ENCODE measurements around the gene TNIK.

Gene TNIK

DNA sequence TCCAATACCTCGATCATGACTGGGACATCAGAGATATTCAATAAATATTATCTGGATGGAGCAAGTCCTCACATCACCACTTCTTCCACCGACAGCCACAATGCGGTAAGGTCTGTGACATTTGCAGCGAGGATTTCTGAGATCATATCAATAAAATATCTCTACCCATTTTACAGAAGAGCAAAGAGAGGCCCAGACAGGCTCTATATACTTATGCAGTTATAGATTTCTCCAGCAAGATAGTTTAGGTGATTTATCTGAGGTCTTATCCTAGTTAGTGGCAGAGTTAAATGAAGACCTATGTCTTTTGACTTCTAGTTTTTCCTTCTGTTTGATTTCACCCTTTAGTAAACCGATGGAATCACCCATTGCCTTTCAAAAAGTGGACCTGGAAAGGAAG is 81.6 kb downstream of the TNIK start:
- TF ChIP-seq, protein P1, sequence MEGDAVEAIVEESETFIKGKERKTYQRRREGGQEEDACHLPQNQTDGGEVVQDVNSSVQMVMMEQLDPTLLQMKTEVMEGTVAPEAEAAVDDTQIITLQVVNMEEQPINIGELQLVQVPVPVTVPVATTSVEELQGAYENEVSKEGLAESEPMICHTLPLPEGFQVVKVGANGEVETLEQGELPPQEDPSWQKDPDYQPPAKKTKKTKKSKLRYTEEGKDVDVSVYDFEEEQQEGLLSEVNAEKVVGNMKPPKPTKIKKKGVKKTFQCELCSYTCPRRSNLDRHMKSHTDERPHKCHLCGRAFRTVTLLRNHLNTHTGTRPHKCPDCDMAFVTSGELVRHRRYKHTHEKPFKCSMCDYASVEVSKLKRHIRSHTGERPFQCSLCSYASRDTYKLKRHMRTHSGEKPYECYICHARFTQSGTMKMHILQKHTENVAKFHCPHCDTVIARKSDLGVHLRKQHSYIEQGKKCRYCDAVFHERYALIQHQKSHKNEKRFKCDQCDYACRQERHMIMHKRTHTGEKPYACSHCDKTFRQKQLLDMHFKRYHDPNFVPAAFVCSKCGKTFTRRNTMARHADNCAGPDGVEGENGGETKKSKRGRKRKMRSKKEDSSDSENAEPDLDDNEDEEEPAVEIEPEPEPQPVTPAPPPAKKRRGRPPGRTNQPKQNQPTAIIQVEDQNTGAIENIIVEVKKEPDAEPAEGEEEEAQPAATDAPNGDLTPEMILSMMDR (IDR thresholded peaks at IDR 0.05; ENCODE audit: low read depth, low read length, poor library complexity, severe bottlenecking), result no peak
- TF ChIP-seq EZH2phosphoT487 (IDR thresholded peaks at IDR 0.05; ENCODE audit: borderline replicate concordance, low read length), result no peak
- Histone ChIP-seq H3K4me1 (ENCODE audit: control insufficient read depth, low read length) (no peaks in the 10 kb centered on the region), H3K4me2 (ENCODE audit: low read length) (no peak overlapping the region), H3K27me3 (ENCODE audit: control insufficient read depth, low read length) (no peaks in the 10 kb centered on the region), H3K9me2 (replicated peaks; ENCODE audit: control insufficient read depth, low read length) (no peaks in the 10 kb centered on the region), H3K36me3 (ENCODE audit: control insufficient read depth, low read length) (no peaks in the 10 kb centered on the region), H3K27ac (ENCODE audit: low read depth, low read length) (no peak overlapping the region), H3K79me2 (ENCODE audit: control insufficient read depth, low read length) (no peaks in the 10 kb centered on the region), H3K4me3 (ENCODE audit: low read length) (no peak overlapping the region), H4K20me1 (ENCODE audit: control insufficient read depth, insufficient read depth, low read depth, low read length) (no peaks in the 10 kb centered on the region), H3F3A (ENCODE audit: control insufficient read depth, insufficient read depth) (no peaks in the 10 kb centered on the region), H3K9me3 (ENCODE audit: control insufficient read depth, insufficient read depth, low read length) (no peaks in the 10 kb centered on the region)

DNA sequence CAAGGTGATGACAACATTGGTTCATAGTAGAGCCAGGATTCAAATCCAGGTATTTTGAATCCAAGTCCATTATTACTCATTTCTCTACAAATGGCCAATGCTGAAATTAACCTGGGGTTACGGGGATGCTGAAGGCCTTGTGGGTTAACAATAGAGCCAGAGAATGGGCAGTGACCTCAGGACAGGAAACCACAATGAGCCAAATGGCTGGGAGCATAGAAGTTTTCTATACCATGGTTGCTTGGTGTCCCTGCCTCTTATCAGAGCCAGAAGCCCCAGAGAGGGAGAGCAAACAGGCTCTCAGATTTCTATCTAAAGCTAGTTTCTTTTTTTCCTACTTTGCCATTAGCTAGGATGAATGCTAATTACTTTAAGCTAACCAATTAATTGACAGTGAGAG is 82.3 kb downstream of the TNIK start:
- no peaks in the 10 kb centered on the region for H3F3A ChIP-seq (ENCODE audit: control insufficient read depth, insufficient read depth)
- H3K36me3 ChIP-seq (ENCODE audit: control insufficient read depth, low read length), result no peaks in the 10 kb centered on the region
- H3K79me2 ChIP-seq (ENCODE audit: control insufficient read depth, low read length), result no peaks in the 10 kb centered on the region
- H3K27ac ChIP-seq (ENCODE audit: low read depth, low read length), result no peak overlapping the region
- TF ChIP-seq, protein P1 (IDR thresholded peaks at IDR 0.05; ENCODE audit: low read depth, low read length, poor library complexity, severe bottlenecking), result no peak
- no peak for TF ChIP-seq EZH2phosphoT487 (IDR thresholded peaks at IDR 0.05; ENCODE audit: borderline replicate concordance, low read length)
- no peak overlapping the region for H3K4me2 ChIP-seq (ENCODE audit: low read length)
- no peaks in the 10 kb centered on the region for H3K4me1 ChIP-seq (ENCODE audit: control insufficient read depth, low read length)
- H3K4me3 ChIP-seq (ENCODE audit: low read length), result no peak overlapping the region
- H3K27me3 ChIP-seq (ENCODE audit: control insufficient read depth, low read length), result no peaks in the 10 kb centered on the region
- H4K20me1 ChIP-seq (ENCODE audit: control insufficient read depth, insufficient read depth, low read depth, low read length), result no peaks in the 10 kb centered on the region
- no peaks in the 10 kb centered on the region for H3K9me3 ChIP-seq (ENCODE audit: control insufficient read depth, insufficient read depth, low read length)
- no peaks in the 10 kb centered on the region for H3K9me2 ChIP-seq (replicated peaks; ENCODE audit: control insufficient read depth, low read length)

- TF ChIP-seq EZH2phosphoT487 (IDR thresholded peaks at IDR 0.05; ENCODE audit: borderline replicate concordance, low read length), result no peak
- TF ChIP-seq, protein P1 (IDR thresholded peaks at IDR 0.05; ENCODE audit: low read depth, low read length, poor library complexity, severe bottlenecking), result no peak
- Histone ChIP-seq H3K27me3 (ENCODE audit: control insufficient read depth, low read length) (no peaks in the 10 kb centered on the region), H3K4me3 (ENCODE audit: low read length) (no peak overlapping the region), H4K20me1 (ENCODE audit: control insufficient read depth, insufficient read depth, low read depth, low read length) (no peaks in the 10 kb centered on the region), H3K4me2 (ENCODE audit: low read length) (no peak overlapping the region), H3F3A (ENCODE audit: control insufficient read depth, insufficient read depth) (no peaks in the 10 kb centered on the region), H3K79me2 (ENCODE audit: control insufficient read depth, low read length) (no peaks in the 10 kb centered on the region), H3K9me2 (replicated peaks; ENCODE audit: control insufficient read depth, low read length) (no peaks in the 10 kb centered on the region), H3K4me1 (ENCODE audit: control insufficient read depth, low read length) (no peaks in the 10 kb centered on the region), H3K36me3 (ENCODE audit: control insufficient read depth, low read length) (no peaks in the 10 kb centered on the region), H3K27ac (ENCODE audit: low read depth, low read length) (no peak overlapping the region), H3K9me3 (ENCODE audit: control insufficient read depth, insufficient read depth, low read length) (no peaks in the 10 kb centered on the region)
These were observed 83.6 kb downstream of the TNIK start for GRCh38 chr3:171376596-171376947.

All from DOHH2 (cell line).